PC-3 (cell line): ENCODE measurements around the gene POU2AF2.

Experiments used
- CTCF ChIP-seq: fragments of 300-600 bp; sonication (generic); conservative IDR thresholded peaks from 2 replicates; pipeline ENCODE4 v1.5.1; 2017; ENCODE audit warnings: antibody characterized with exemption, low read depth, mild to moderate bottlenecking, low read length
- EZH2 ChIP-seq: fragments of 300-600 bp; sonication (generic); IDR thresholded peaks from one replicate; pipeline ENCODE4 v1.6.1; 2017; ENCODE audit warnings: antibody characterized with exemption, mild to moderate bottlenecking, low read length; ENCODE audit not compliant: unreplicated experiment

GRCh38 chr11:111319296-111319695, 73.8 kb downstream of the POU2AF2 start:
- TF ChIP-seq CTCF: no peak
- TF ChIP-seq EZH2: no peak
